GM21526 (cell line): ENCODE measurements around the gene GPR180.
A peak's percentile ranks its signal among the peaks of the same experiment; 100 is the strongest.

Experiments used
- ATAC-seq: cut with Tn5 transposase; IDR thresholded peaks from one replicate; pipeline ENCODE4 v1.9.1; 2021; ENCODE audit warnings: moderate library complexity; ENCODE audit not compliant: unreplicated experiment, low FRiP score

Gene GPR180

DNA sequence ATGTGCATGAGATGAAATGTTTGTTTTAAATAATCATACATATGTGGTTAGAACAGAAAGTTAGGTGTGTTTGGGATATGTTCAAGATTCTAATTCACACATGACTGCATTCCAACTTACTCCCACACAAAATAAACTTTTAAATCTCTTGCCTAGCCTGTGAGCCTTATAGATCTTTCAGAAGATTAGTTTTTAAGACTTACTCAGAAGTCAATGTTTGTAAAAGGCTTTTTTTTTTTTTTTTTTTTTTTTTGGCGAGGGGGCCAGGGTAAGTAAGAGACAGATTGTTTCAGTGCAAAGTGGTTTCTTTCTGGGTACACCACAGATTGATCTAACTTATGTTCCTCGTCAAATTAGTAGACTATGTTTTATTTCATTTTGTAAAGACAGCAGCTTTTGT, 39.1 kb downstream of the GPR180 start:
- no peak for ATAC-seq

DNA sequence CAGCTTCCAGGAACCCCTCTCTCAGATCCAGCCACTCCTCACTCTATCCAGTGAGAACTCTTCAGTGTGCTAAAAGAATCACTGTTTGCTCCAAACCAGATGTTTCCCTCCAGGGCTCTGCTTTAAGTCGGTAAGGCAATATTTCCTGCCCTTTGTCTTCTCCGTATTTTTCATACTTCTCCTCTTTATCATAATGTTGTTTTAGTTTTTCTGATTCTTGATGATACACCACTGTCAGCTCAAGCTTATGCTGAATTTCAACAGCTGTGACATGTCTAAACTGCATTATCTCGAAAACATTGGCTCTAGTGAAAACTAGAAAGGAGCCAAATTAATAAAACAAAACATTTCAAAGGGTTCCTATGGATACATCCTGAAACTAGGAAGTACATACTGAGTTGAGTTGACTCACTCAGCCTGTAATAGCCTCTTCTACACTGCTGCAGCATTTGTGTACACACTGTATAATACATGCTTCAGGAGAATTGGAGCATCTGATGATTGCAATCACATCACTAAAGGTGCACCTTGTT, 39.8 kb downstream of the GPR180 start:
- no peak for ATAC-seq

DNA sequence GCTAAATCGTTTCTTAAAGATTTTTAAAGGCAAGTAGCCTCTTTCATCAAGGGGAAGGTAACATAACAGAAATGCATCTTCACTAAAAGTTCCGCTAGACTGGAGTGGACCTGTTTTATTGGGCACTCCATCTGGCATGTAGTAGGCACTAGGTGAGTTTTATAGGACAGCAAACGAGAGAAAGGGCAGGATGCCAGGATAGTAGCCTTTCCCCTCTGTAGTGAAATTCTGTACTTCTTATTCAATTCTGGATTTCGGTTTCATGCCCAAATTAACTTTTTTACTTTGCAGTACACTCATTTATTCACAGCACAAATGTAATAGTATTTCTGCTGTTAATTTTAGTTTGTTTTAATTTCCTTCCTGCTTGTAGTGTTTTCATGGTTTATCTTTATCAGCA, 45.2 kb downstream of the GPR180 start:
- ATAC-seq: peak; percentile 85

DNA sequence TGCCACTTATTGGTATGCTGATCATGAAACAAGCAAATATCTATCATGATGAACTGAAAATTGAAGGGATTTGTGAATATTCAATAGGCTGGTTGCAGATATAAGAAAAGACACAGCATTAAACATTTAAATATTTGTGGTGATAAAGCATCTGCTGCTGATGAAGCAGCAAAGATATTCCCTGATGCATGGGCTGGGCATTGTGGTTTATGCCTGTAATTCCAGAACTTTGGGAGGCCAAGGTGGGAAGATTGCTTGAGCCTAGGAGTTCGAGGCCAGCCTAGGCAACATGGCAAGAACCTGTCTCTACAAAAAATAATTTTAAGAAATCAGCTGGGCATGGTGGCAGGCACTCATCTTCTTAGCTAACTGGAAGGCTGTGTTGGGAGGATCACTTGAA, 54.5 kb downstream of the GPR180 start:
- ATAC-seq: no peak

DNA sequence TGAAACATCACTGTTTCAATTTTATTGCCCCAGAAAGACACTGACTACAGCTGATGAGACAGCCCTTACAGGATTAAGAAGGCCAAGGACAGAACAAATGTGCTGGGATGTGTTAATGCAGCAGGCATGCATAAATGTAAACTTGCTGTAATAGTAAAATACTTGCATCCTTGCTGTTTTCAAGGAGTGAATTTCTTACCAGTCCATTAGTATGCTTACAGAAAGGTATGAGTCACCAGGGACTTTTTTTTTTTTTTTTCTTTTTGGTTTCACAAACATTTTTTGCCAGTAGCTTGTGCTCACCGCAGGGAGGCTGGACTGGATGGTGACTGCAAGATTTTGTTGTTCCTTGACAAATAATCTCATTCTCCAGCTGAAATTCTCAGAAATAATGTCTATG, 55.1 kb downstream of the GPR180 start:
- peak; percentile 93 for ATAC-seq

DNA sequence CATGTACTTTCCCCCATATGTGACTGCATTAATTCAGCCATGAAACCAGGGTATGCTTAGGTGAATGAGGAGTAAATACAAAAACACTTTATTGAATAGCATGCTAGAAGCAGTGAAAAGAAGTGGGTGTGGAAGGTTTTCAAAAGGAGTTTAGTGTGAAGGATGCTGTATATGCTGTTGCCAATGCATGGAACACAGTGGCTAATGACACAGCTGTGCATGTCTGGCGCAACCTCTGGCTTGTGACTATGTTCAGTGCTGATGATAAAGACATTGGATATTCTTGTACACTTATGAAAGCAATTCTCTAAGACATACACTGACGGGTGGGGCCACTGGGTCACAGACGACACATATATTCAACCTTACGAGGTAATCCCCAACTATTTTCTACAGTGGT, 55.5 kb downstream of the GPR180 start:
- ATAC-seq: peak; percentile 32

DNA sequence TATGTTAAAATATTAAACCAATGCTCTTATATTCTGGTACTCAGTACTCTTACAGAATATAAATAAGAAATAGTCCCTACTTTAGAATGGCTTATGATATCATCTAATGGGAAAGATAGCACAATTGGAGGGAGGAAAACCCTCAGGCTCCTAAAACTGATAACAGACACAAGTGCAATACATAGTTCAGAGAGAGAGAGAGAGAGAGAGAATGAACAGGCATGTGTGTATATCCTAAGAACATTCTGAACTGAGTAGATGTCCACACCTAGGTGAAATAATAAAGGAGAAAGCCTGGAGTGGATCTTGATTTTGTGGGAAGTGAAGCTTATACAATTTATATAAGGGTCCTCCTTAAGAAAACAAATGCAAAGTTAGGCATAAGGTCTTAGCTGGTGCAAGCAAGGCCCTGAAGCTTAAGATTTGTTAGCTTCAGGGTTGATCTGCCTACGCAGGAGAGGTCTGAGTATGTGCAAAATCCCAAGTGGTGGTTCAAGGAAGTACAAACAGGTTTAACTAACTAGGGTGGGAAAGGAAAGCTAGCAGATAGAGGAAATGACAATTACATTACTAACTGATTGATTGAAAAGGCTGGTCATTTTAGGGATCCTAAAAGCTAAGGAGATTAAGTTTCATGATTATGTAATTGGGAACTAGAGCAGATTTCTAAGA, 57.4 kb downstream of the GPR180 start:
- ATAC-seq: no peak

DNA sequence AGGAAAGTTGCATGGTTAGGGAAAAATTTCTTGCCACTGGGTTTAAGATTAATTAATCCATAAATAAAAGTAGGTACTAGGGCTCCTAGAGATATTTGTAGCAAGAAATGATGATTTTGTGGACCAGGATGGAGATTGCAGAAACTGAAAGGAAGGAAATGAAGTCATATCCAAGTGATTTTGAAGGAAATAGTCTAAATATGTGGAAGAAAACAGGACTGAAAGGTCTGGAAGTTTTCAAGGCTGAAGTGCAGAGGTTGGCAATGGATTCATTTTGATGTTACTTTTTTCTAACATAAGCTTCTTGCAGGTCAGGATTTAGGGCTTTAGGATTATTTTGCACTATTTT, 57.9 kb downstream of the GPR180 start:
- no peak for ATAC-seq

DNA sequence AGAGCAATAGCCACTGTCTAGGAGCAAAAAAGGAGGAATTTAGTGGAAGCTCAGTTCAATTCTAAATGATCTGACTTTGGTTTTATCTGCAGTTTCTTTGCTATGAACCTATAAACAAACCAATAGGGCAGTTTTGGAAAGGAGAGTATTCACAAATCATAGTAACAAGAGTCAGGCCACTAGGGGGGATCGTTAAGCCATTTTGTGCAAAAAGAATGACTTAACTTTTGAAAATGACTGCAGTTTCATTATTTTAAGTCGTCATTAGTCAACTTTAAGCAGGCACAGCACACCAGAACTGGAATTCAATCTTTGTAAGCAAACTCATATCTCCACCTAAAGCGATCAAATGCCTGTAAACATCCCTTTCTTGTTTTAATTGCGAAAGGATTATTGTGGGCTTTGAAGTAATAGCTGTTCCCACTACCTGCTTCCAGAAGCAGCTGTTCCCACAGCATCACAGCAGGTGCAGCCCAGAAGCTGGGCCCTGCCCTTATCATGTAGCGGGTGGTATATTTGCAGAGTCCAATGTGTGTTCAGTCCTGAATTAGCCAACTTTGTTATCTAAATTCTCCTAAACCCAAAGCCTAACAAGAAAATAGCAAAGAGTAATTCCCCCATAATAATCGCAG, 59.2 kb downstream of the GPR180 start:
- no peak for ATAC-seq

DNA sequence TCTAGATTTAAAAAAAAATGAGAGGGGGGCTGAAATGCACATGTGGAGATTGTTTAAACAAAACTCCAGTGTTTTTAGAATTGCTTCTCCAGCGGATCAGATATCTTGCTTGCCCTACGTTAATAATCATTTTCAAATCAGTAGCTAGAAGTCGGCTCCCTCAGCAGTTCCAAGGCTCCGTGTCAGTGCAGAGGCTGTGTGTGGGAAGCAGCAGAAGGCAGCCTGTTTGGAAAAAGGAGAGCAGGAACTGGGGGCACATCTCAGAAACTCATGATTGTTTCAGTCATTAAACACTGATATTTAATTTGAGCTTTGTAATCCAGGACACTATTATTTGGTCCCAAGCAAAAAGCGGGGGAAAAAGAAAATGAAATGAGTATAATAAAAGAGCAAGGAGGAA, 59.7 kb downstream of the GPR180 start:
- no peak for ATAC-seq

DNA sequence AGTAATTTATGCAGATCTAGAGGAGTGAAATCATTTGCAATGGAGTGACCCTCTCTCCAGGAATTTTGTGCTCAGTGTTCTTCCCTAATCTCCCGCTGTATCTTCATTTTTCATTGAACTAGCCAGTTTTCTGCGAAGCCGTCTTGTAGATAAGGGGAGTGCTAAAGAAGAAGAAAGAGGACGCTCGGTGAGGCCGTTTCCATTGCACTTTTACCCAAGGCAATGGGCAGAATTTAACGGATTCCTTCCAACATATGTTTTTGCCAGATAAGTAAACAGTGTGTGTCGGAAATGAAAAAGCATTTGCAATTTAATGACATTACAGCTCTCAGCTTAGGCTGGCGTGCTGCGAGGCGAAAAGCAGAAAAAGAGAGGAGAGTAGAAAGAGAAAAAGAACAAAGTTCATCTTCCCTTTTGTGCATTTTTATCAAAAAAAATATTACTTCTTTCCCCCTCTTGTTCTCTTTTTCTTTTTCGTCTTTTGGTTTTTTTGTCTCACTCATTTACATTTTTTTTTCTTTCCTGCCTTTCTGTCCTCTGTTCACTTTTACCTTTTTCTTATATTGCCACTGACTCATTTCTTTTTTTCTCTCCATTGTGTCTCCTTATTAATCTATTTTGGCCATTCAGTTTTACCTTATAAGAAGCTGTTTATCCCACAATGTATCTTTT, 60.8 kb downstream of the GPR180 start:
- ATAC-seq: no peak

DNA sequence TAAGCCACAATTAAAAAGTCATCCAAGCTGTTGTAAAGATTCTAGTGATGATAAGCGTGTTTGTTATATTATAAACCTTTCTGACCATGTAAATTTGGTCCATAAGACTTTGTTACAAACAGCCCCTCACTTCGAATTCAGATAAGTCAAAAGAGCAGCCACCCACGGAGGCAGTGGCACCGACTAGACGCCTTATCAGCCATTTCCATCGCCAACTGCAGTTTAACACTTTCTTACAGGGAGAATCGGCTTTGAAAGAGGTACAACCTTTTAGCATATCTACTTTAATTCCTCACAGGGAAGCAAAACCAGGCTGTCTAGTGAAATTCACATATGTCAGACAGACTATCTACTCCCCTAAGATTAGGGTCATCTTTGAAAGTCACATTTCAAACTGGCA, 63.2 kb downstream of the GPR180 start:
- ATAC-seq: no peak

DNA sequence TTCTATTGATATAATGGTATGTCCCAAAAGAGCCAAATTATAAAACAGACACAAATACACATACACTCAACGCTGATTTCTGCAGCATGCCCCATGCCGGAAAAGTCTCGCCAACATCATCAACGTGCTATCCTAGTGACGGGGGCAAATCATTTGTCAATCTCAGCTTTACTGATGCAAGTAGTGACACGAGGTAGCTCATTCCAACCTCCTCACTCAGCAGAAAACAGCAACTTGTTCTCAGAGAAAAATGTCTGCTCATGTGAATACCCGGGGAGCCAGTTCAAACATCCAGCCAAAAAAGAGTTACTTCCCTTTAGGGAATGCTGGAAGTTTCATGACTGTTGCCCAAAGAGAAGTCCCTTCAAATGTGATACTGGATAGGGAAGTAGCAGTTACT, 64.4 kb downstream of the GPR180 start:
- ATAC-seq: no peak

DNA sequence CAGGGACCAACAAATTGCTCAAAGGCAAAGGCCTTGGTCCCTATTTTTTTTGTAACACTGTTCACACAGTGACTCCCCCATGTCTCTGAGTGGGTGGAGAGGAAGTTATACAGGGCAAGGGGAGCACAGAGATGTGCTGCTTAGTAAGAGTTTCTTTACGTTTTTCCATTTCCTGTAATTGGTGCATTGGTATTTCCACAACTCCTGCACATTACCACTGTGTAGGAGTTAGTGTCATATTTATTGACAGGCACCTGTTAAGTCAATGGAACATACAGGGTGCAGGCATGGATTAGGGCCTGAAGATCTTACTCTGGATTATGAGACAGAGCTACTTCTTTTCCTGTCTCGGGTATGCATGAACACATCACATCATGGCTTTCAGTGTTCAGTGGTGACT, 65.5 kb downstream of the GPR180 start:
- no peak for ATAC-seq

DNA sequence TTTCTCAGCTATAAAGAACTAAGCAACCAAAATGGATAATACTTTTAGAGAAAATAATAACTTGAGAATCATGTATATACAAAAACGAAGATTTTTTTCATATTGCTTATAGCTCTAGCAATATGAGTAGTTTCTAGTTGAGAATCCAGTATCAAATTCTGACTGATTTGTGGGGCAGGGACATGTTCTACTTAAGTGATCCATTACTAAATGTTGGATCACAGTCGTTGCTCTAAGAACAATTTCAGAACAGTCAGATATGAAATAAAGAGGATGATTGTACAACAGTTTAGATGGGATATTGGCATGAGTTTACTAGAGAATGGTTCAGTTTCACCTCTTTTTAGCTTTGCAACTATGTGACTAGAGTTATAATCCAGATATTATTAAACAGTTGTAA, 70.7 kb downstream of the GPR180 start:
- no peak for ATAC-seq

DNA sequence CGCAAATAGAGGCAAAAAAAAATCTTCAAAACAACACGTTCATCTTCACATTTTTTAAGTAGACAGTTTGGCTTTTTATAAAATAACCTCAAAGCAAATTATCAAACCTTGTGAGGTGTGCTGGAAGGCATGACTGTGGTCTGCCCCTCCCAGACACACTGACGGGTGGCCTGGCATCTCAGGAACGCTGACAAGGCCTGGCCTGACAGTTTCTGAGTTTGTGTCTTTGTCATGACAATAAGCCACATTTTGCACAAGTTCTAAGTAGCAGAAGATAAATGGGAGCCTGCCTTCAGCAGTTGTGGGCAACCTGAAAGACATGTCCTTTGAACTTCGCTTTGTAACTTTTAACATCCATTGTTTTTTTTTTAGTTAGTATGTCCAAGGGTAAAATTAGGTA, 72.2 kb downstream of the GPR180 start:
- no peak for ATAC-seq

DNA sequence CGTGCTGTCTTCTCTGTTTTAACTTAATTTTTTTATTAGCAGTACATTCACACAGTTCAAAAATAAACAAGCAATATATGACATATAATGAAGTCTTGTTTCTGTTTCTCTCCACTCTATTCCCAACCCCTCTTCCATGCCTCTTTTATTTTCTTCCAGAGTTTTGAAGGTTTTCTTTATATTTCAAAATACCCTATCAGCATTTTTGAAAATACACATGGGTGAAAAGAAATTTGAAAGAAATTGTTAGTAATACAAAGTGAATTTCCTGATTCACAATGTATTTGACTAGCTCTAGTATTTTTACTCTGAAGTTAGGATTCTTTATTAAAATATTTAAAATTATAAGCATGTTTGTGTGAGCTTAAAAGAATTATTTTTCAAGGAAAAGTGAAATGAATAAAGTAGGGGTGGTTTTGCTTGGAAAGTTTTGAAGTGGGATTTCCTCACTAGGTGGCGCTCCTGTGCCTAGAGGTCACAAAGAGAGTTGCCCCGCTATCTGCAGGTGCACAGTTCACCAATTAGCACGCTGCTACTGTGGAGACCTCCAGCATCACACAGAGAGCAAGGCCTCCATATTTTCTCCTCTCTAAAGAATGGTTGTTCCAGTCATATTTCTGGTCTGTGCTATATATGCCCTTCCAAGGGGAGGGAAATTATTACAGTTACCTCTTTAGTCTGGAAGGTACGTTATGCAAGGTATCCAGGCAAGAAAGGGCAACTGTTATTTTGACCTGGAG, 73.1 kb downstream of the GPR180 start:
- peak; percentile 79 for ATAC-seq

DNA sequence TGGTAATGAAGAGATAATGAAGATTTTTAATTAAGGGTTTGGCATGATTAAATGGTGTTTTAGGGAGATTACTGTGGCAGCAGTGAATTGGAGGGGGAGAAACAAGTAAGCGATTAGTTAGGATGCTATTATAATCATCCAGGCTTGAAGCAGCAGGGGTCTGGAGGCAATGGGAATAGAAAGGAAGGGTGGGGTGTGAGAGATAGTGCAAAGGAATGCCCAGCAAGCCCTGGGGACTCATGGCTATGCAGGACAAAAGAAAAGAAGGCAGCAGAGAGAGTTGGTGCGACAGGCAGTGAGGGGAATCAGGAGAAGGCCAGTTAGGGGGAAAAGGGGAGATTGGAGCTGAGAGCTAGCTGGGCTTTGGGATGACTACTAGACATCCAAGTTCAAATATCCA, 76.1 kb downstream of the GPR180 start:
- ATAC-seq: no peak

DNA sequence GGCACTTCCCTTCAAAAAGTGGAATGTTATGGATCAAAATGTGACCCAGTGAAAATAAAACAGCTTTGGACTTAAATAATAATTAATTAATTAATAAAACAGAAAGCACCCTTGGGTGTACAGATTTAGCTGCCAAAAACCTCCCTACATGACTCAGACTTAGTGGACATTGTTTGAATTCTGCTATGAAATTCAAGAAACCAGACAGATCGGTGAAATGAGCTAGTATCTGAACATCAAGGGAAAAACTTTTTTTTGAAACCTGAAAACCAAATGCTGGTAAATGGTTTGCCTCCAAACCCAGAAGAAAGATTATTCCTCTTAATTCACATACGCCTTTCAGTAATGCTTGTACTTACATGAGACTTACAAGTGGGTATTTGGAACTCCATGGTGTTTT, 77.2 kb downstream of the GPR180 start:
- ATAC-seq: no peak

DNA sequence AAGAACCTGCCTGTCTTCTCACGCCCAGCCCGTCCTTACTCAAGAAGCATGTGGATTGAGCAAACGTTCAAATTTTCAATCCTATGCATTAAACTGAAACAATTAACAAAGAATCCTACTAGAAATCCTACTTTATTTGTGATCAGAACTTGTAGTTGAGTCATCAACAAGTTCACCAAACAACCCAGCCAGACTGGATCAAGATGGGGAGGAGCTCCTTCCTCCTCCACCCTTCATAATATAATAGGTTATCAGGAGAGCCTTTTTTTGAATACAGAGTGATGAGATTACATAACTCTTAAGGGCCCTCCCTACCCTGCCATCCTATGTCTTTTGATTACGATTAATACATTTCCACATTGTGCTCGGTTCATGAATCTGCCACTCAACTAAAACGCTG, 78.0 kb downstream of the GPR180 start:
- no peak for ATAC-seq

DNA sequence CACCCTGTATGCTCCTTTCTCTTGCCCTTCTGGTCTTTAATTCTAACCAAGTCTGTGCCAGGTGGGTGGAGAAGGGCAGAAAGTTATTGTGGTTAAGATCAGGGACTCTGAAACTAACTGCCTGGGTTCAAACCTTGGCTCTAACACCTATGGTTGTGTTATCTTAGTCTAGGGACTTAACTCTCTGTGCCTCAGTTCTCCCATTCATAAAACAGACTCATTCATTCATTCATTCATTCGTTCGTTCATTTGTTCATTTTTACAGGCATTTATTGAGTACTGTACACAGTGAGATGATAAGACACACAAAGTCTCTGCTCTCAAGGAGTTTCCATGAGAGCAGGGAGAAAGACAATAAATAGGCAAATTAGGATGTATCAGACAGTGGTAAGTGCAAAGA, 80.6 kb downstream of the GPR180 start:
- no peak for ATAC-seq
